GM18498 (cell line): ENCODE measurements around the gene AFF2.

Source experiments
- ATAC-seq: cut with Tn5 transposase; IDR thresholded peaks from one replicate; pipeline ENCODE4 v1.9.1; 2021; ENCODE audit warnings: mild to moderate bottlenecking, moderate library complexity; ENCODE audit not compliant: unreplicated experiment

AFF2 gene

DNA sequence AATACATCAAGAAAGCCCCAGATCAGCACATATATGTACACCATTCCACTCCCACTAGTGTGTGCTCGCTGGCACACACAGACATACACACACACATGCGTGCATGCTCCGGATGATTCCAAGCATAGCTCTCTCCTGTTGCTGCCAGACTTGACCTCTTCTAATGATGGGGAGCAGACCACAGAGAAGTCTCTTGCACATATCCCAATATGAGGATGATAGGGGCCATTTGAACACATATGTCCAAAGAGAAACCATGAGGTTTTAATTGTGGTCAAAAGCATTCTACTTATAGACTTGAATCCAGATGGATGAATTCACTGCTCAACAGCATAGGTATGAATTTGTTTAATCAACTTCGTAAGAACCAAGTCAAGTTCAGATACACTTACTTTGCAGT lies 214.9 kb downstream of the AFF2 start:
- ATAC-seq: no peak

DNA sequence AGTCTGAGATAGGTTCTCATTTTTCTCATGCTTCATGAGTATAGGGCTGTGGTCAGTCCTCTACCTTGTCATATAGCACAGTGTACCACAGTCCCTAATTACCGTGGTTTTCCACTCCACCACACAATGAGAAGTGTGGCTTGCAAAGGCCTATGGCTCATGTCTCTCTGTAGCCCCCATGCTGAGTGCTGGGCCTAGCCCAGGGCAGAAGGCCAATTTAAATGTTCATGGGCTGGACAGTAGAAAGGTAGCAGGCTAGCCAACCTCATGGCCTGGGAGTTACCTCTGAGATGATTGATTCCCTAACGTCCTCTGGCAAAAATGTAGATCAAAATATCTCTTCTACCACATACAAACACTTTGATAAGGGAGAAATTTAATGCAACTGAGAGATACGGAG lies 222.5 kb downstream of the AFF2 start:
- ATAC-seq: no peak

DNA sequence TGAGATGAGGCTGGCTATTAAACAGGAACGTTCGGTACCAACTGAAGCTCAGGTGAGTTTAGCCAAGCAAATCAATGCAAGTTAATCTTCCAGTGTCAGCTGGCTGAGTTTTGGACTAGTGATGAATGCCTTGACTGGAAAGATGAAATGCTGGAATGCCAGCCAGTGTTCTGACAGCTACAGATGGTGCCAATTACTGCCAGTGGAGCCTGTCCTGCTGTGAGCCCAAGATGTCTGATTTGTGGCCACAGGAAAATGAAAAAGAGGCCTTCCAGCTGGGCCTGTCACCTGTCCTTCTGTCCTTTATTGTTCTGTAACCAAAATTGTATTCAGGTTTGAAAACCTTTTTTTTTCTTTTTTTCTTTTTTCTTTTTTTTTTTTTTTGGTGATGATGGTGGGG lies 223.1 kb downstream of the AFF2 start:
- no peak for ATAC-seq

- ATAC-seq: no peak
Observed at GRCh38 chrX:148728901-148729300, 228.5 kb downstream of the AFF2 start.

- no peak for ATAC-seq
Observed at GRCh38 chrX:148732743-148733142, 232.3 kb downstream of the AFF2 start.

DNA sequence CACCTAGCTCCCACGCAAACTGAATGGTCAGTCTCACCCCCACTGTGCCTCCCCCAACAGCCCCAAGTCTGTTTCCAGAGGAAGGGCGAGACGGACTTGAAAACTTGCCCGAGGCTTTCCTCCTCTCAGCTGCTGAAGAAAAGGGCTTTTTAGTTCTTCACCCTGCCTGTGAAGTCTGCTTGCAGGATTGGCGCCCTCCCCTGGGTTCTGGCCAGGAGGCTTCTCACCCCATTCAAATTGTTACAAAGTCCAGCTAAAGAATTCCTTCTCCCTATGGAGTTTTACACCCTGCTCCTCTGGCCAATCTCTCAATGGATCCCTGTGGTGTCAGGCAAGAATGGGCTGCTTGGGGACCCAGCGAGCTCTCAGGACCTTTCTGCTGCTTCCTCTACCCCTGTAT lies 241.0 kb downstream of the AFF2 start:
- no peak for ATAC-seq

DNA sequence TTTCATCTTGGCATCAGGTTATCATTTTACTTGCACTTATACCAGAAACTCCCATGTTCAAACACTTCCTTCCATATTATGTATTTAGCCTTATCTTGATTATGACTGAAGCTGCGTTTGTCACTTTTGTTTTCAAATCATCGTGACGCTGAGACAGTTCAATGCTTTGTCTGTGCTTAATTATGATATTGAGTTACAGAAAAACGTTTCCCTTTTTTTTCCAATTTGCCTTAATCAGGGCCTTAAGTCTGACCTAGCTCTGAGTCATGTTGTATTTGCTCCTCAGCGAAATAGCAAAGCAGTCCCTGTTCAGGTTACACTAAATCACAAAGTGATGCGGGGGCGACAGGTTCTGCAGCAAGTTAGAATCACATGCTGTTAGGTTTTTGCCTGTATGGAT lies 254.7 kb downstream of the AFF2 start:
- no peak for ATAC-seq

DNA sequence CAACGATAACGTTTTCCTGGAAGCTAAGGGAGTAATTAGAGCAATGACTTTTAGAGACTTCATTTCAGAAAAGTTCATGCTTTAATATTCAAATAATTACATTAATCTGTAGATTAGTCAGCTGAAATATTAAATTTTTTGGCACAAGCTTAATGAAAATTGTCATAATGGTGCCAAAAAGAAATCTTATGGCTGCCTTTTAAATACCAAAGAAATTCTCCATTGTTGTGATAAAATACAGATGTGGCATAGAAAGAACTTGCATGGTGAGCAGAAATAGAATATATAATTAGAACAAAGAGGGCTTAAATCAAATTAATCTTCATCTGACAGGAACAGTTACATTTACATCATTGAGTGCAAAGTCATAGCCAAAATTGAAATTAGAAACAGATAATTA lies 263.5 kb downstream of the AFF2 start:
- ATAC-seq: no peak

DNA sequence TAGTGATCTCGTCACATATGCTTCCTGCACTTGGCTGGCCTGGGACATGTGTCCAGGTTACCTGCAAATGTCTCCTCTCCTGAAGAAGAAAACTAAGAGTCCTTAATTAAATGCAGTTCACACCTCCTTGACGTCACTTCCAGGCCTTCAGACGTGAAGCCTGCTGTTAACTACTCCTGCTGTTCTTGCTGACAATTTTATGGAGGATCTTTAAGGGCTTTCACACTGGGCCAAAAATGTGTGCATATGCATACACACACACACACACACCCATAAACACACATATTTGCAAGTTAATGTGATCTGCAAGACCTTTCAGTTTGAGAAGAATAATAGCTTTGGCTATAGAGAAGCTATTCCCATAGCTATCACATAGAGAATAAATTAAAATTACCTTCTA lies 267.9 kb downstream of the AFF2 start:
- no peak for ATAC-seq

GRCh38 chrX:148771440-148771839 lies 271.0 kb downstream of the AFF2 start:
- ATAC-seq: no peak

DNA sequence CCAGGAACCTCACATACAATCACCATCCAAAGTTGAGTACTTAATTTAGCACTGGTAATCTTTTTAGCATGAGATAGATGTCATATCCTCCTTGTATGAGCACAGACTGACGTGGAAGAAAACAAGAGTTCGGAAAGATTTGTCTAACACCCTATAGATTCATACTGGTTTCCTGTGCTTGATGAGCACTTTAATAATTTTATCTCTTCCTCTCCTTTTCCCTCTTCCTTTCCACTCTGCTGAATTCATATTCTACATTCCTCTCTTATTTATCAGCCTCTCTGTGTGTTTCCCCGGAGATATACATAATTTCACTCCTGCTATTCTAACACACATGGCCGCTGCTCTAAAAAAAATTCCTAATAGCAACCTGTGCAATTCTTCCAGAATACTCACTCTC lies 273.9 kb downstream of the AFF2 start:
- no peak for ATAC-seq

- ATAC-seq: no peak
Observed at GRCh38 chrX:148784137-148784536, 283.7 kb downstream of the AFF2 start.

DNA sequence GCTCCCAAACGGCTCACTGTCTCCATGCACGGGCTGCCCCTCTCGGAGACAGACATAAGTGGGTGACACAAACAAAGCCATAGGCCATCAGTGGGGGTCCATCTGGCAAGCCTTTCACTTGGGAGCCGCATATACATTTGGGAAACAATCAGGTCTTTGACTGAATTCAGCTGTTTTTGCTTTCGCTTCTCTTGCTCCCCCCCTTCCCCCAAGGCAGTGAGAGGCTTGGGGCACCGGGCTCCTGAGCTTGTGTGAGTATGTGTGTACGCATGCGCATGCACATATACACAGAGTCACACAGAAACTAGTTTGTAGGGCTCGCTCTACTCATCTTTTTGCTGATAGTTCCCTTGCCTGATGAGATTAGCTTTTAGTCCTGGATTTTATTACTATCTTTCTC lies 284.4 kb downstream of the AFF2 start:
- ATAC-seq: no peak

DNA sequence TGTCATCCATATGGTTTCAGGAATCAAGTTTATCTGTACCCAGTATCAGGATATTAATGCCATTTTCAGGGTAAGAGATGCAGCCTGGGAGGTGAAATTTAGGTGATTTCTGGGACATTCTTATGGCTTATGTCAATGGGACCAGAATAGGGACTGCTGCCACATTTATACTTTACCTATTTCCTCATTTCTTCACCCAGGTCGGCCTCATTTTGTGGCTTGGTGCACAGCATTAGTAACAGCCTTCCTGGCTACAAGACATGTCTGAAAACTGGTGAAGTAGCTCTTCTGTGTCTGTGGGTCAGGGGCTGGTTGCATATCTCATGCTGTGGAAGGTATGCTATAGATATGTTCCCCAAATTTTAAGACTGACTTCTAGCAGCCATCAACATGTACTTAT lies 284.8 kb downstream of the AFF2 start:
- ATAC-seq: no peak

DNA sequence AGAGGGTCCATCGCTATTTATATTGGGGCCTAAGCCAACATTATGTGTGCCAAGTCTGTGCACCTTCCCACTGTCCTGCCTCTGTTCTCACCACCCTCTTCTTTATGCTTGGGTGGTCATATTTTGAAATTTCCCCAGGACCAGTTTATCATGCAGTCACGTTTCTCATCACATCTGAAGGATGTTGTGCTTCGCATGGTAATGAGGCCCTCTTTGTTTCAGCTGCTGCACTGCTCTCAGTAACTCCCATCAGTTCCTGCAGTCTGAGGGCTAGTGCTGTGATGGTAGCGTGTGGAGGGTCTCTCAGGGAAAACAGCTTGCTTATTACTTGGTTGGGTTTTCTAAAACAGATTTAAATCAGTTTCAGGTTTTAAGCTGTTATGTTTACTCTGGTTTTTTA lies 288.0 kb downstream of the AFF2 start:
- no peak for ATAC-seq

DNA sequence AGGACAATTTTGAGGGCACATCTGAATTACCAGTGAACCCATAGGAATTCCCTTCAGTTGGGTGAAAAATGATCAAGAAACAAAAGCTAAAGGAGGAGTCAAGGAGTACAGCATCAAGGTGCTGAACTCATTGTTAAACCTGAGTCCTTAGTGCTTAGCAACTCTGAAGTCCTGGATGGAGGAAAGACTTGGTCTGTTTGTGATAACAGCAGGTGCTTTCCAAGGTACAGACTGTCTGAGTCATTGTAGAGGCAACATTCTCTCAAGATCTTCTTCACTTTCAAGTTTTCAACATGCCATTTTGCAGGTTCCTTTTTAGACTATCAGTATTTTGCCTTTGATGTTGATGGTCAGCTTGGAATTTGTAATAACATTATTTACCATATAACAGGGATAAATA lies 293.9 kb downstream of the AFF2 start:
- ATAC-seq: no peak

DNA sequence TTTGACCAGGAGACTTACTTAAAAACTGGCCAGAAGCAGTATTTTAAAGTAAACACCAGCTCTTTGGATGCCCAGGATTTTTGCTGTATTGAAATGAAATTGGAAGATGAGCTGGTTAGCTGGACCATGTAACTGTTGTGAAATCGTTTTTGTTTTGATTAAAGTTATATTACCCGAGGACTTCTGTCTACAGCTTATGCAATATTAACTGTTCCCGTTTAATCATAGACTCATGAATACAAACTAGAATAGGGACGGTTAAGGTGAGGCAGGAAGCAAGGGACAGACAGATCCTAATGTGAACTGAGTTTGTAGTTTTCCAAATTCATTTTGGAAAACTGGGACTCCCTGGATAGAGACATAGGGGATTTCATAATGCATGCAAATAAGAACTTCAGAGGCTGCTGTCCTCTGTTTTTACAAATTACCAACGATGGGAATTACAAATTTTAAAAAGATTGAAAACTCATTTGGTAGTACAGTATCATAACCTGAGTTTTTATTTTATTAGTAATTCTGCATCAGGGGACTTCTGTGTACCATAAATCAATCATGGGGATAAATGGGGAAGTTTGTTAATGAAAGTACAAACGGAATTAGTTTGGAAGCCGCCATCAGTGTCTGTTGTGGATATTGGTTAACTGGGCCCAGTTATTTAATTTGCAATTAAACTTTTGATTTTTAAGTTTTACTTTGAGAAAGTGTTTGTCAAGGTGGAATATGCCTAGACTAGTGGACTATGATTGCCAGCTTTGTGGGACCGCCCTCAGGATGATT lies 304.4 kb downstream of the AFF2 start:
- no peak for ATAC-seq

GRCh38 chrX:148806145-148806870 lies 305.9 kb downstream of the AFF2 start:
- no peak for ATAC-seq

DNA sequence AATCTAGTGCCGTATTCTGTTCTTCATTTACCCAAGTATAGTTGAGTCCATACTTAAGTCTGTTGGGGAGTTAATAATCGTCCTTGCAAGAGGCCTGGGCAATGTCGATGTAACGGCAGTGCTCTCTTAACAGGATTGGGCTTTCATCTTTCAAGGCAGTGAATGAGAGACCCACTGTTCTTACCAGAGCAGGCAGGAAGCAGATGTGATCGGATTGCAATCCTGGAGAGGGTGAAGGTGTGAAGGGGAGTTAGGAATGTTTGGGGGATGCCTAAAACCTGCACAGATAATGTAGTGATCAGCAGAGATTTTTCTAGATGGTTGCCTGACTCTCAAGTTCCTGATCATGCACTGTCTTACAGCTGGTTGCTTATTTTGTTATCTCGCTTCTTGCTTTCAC lies 308.4 kb downstream of the AFF2 start:
- no peak for ATAC-seq

DNA sequence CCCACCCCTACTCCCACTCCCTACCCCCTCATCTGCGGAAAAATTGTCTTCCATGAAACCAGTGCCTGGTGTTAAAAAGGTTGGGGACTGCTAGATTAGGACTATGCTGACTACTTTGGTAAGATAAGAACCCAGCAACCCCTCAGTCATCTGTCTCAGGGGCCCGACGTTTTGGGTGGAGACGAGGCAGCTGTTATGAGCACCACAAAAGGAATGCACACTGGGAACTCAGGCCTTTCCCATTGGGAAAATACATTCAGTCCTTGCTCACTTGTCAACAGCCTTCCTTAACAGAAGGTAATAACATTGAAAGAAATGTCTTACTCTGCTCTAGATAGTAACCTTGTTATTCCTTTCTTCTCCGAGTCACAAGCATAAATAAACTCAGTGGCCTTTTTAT lies 310.8 kb downstream of the AFF2 start:
- ATAC-seq: no peak

GRCh38 chrX:148813422-148813821 lies 313.0 kb downstream of the AFF2 start:
- no peak for ATAC-seq

DNA sequence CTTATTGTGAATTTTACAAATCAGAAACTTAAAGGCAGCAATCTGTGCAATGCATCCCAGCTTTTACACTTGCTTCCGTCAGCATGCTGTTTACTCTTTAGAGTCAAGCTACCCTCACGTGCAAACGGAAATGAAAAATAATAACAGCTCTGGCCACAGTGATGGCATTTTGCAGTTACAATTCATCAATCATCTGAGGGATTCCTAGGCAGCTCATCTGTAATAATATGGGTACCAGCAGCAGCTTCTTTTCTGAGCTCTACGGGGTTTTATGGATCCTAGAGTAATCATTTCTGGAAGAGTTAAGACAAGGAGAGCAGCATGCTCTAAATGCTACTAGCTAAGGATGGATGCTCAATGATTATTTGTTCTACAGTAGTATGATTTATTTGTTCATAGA lies 313.6 kb downstream of the AFF2 start:
- ATAC-seq: no peak
